ENCODE measurements around the gene CAPN11.

Gene CAPN11

GRCh38 chr6:44176762-44177509, 18.3 kb downstream of the CAPN11 start:
- peak overlapping the region; percentile 31 for H3K4me3 ChIP-seq (ENCODE audit: low read depth, low read length)
- TF ChIP-seq CTCF (IDR thresholded peaks at IDR 0.05; ENCODE audit: insufficient read depth, low read depth, low read length, missing control alignments), result no peak
- peak; percentile 80 for DNase-seq (ENCODE audit: low read depth)

- no peak overlapping the region for H3K4me3 ChIP-seq (ENCODE audit: low read depth, low read length)
- no peak for DNase-seq (ENCODE audit: low read depth)
- no peak for TF ChIP-seq CTCF (IDR thresholded peaks at IDR 0.05; ENCODE audit: insufficient read depth, low read depth, low read length, missing control alignments)
These were observed 19.2 kb downstream of the CAPN11 start for GRCh38 chr6:44177691-44178423.

DNA sequence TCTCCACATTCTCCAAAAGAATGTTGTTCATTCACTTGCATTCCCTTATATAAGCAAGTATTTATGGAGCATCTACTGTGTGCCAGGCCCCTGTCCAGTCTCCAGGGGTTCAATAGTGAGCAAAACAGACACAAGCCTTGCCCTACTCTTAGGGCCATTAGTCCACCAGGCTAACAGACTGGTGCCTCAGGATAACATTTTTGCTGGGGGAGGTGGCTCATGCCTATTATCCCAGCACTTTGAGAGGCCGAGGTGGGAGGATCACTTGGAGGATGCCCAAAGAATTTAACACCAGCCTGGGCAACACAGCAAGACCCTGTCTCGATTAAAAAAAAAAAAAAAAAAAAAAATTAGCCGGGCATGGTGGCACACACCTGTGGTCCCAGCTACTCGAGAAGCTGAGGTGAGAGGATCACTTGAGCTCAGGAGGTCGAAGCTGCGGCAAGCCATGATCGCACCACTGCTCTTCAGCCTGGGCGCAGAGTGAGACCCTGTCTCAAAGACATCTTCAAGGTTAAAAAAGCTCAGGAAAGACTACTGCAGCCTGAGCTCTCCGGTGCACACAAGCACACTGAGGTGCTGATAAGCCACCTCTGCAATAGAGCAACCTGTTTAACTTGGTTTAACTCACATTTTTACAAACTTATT, 19.9 kb downstream of the CAPN11 start:
- H3K4me3 ChIP-seq (ENCODE audit: low read depth, low read length), result no peak overlapping the region
- no peak for TF ChIP-seq CTCF (IDR thresholded peaks at IDR 0.05; ENCODE audit: insufficient read depth, low read depth, low read length, missing control alignments)

GRCh38 chr6:44179072-44179536, 20.5 kb downstream of the CAPN11 start:
- no peak for TF ChIP-seq CTCF (IDR thresholded peaks at IDR 0.05; ENCODE audit: insufficient read depth, low read depth, low read length, missing control alignments)
- H3K4me3 ChIP-seq (ENCODE audit: low read depth, low read length), result no peak overlapping the region
- no peak for DNase-seq (ENCODE audit: low read depth)

More for the DNA sequence above, 19.9 kb downstream of the CAPN11 start:
- DNase-seq (ENCODE audit: low read depth), result no peak

DNA sequence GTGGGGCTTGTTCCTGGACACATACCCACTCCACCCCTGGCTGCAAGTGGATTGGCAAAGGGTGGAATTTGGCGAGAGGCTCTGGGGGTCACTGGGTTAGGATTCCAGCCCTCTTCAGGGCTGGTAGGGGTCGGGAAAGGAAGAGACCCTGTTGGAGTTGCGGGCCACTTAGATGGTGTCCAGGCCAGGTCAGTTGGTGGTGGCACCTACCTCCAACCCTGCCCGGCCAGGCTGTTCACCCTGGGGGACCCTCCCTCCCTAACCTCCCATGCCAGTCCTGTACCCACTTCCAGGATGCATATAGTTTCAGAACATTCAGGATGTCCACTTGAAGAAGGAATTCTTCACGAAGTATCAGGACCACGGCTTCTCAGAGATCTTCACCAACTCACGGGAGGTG, 21.0 kb downstream of the CAPN11 start:
- no peak for TF ChIP-seq CTCF (IDR thresholded peaks at IDR 0.05; ENCODE audit: insufficient read depth, low read depth, low read length, missing control alignments)
- H3K4me3 ChIP-seq (ENCODE audit: low read depth, low read length), result no peak overlapping the region
- no peak for DNase-seq (ENCODE audit: low read depth)

GRCh38 chr6:44180406-44180805, 21.8 kb downstream of the CAPN11 start:
- no peak for DNase-seq (ENCODE audit: low read depth)
- no peak for TF ChIP-seq CTCF (IDR thresholded peaks at IDR 0.05; ENCODE audit: insufficient read depth, low read depth, low read length, missing control alignments)
- no peak overlapping the region for H3K4me3 ChIP-seq (ENCODE audit: low read depth, low read length)

All from GM12865 (cell line).